ENCODE results near the gene TRANK1.
"Not testable (repeated sequence)": the region's sequence is repeated elsewhere in the genome, so short reads cannot be mapped to it uniquely, and the experiment has no call there.

TRANK1 gene

GRCh38 chr3:36957063-36957462 lies 12.2 kb upstream of the TRANK1 start:
- no peak for DNase-seq

DNA sequence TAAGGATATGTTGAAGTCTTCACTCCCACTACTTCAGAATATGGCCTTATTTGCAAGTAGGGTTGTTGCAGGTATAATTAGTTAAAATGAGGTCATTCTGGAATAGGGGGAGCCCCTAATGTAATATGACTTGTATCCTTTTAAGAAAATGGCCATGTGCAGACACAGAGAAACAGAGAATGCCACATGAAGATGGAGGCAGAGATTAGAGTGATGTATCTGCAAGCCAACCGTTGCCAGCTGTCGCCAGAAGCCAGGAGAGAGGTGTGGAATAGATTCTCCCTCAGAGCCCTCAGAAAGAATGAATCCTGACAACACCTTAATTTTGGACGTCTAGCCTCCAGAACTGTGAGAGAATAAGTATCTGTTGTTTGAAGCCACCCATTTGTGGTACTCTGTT lies 11.3 kb upstream of the TRANK1 start:
- DNase-seq: no peak

GRCh38 chr3:36954452-36955134 lies 9.7 kb upstream of the TRANK1 start:
- DNase-seq: no peak

DNA sequence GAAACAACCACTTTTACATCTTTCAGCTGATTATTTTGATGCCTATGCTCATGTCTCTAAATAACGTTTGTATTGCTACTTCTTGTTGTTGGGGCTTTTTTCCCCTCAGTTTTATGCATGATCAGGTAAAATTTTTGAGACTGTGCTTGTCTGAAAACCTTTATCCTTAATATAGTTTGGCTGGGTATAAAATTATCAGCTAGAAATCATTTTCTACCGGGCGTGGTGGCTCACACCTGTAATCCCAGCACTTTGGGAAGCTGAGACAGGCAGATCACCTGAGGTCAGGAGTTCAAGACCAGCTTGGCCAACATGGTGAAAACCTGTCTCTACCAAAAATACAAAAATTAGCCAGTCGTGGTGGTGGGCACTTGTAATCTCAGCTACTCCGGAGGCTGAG lies 3.0 kb upstream of the TRANK1 start:
- not testable (repeated sequence) for DNase-seq

DNA sequence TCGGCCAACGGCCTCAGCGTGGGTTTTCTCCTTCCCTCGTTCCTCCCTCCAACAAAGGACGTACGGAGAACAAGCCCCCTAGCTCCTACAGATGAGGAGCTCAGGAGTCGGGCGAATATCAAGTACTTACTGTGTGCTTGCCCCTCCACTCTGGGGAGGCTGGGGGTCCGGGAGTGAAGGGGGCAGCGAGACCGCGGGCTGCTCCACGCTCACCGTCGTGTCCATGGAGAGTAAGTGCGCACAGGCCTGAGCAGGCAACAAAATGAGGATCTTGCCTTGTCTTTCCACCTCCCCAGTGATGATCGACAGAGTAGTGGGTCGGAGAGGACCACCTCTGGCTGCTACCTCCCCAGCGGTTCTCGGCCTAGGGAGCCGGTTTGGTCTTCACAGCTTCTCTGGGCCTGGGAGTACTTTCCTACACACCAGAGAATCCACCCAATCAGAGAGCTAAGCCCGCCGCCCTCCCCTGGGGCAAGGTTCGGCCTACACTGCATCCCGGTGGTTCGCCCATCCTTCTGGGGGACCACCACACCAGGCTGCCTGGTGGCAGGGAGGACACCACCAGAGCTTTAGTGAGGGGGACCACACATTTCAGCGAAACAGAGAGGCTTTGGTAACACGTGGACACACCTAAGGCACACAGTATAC lies 603 bp upstream of the TRANK1 start:
- no peak for DNase-seq

- DNase-seq: peak; percentile 4 to 15
Observed at GRCh38 chr3:36944012-36944640, 728 bp downstream of the TRANK1 start.

- DNase-seq: no peak
Observed at GRCh38 chr3:36943601-36944000, 1.3 kb downstream of the TRANK1 start.

DNA sequence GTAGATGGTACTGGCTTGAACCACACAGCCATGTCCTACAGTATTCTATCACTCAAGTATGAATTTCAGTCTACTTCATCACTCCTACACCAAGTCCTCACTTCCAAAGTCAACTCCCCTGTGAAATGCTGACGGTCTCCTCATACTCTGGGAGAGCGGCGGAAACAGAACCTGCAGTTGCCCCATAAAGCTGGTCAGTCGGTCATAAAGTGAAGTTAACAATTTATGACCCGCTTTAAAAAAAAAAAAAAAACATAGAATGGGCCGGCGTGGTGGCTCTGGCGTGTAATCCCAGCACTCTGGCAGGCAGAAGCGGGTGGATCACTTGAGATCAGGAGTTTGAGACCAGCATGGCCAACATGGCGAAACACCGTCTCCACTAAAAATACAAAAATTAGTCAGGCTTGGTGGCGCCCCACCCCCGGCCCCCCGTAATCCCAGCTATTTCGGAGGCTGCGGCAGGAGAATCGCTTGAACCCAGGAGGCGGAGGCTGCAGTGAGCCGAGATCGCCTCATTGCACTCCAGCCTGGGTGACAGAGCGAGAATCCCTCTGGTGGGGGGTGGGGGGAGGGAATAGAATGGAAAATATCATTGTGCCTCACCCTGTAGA lies 2.1 kb downstream of the TRANK1 start:
- no peak for DNase-seq

- no peak for DNase-seq
Observed at GRCh38 chr3:36941658-36942057, 3.2 kb downstream of the TRANK1 start.

- no peak for DNase-seq
Observed at GRCh38 chr3:36941162-36941561, 3.7 kb downstream of the TRANK1 start.

- no peak for DNase-seq
Observed at GRCh38 chr3:36937492-36937891, 7.4 kb downstream of the TRANK1 start.

DNA sequence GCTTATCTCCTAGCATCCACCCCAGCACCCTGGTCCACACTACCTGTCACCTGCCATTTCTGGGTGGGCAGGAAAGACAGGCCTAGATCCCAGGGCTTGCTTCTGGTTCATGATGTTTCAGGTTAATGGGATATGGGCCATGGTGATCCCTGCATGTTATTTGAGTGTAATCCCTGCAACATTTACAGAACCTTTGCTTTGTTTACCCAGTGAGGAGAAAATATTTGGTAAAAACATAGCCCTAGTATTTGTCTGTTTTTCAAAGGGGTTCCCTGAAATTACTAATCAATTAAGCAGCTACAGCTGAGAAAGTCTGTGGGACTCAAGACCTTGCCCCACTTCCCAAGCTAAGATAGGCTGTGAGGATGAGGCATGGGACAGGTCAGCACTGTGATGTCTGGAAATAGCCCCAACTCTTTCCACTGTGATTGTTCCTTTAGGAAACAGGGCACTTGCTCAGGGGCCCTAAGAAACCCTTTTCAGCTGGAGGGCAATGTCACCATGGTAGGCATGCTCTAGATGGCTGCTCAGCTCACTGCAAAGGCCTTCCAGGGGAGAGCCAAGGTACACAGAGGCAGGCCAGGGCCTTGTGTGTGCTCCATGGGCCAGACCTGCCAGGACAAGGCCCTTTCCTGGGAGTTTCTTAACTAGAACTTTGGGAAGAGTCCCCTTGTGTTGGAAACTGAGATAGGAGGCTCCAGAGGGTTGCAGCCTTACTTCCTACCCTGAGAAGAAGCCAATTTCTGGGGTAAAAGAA lies 11.1 kb downstream of the TRANK1 start:
- DNase-seq: no peak

- DNase-seq: not testable (repeated sequence)
Observed at GRCh38 chr3:36931424-36931823, 13.4 kb downstream of the TRANK1 start.

DNA sequence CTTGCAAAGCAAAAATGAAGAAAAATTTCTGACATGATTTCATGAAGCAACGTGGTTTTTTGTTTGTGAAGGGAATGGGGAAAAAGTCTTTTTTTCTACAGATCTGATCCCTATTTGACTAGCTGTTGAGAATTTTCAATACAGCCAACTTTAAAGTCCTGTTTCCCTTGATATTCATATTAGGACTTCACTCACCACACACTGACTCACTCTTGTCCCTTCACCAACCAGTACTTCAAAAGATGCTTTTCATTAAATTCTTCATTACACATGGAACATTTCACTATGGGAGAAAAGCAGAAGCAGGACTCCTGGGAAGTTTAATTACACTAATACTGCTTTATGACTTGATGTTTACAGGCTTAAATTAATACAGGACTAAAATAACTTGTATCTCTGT lies 16.6 kb downstream of the TRANK1 start:
- no peak for DNase-seq

DNA sequence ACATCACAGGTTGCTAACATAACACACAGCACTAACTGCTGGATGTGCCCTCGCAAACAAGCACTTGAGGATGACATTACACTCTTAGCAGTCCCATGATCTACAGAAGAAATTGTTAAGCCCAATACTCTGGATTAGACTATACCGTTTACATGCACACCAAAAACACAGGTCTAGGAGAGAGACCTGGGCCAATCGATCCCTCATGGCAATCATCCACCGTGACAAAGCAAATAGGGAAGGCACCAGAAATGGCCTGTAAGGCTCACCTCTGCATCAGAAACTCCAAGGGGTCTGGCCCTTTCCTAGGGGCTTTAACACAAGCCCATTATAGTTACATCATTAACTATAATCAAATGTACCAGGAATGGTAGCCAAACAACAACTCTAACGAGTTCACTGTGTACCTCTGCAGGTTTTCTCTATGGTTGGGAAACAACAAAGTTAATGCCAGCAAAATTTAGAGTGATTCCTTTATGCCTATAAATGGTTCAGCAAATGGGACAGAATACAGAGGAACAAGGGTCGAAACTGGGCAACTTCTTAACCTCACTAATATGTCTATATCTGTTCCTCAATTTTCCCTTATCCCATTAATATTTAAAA lies 18.5 kb downstream of the TRANK1 start:
- DNase-seq: no peak

DNA sequence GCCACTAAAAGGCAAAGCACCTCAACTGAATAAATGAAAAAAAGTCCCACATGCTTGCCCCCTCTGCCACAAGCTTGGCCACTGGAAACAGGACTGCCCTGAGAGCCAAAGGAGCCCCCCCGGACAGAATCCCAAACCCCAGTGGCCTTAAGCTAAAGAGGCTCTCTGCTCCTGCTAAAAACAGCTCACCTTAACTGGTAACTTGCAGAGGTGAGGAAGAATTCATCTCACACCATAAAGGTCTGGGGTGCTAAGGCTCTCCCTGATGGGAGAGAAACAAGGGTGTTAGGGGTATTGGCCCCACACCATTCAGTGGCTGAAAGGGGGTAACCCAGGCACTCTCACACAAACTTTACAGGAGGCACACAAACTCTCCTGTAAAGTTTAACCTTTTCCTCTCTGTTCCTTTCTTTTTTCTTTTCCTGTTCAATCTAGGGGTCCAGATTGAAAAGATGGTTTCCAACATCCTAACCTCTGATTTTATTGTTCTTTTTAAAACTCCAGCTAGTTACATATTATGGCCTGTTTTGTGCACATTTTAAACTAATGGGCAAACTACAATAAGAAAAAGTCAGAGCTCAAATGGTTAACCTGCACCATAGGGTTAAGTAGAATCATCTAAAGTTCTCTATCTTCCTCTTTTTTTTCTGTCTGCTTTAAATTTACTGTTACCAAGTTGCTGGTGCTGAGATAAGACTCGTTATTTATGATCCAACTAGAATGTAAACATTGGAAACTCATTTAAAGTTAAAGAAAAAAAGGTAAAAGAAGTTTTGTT lies 19.9 kb downstream of the TRANK1 start:
- no peak for DNase-seq

DNA sequence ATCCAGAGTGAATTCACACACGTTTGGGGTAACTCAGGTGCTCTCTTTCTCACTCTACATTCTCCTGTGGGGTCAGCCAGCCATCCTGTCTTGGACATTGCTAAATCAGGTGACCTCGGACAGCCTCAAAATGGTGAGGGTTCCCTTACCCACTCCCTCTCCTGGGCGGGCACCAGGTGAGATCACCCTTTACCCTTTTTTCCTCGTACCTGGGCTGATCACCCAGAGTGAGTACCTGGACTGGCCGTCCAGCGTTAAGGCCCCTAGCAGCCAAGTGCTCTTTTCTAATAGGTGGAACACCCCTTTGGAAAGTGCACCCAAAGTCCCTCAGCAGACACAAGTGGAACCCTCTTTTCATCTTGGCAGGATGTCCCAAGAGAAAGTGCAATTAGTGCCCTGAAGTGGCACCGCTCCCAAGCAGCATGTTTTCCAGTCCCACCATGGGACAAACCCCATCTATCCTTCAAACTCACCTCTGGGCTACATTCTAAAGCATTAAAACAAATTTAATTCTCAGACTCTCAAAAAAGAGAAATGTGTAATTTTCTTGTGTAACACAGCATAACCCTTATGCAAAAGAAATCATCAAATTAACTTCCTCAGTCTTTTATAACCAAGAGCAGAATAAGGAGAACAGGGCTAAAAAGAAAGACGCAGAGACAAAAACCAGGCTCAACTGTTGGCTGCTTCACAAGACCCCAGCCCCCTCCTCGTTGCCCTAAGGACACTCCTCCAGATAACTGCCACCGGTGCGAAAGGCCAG lies 20.7 kb downstream of the TRANK1 start:
- DNase-seq: no peak

DNA sequence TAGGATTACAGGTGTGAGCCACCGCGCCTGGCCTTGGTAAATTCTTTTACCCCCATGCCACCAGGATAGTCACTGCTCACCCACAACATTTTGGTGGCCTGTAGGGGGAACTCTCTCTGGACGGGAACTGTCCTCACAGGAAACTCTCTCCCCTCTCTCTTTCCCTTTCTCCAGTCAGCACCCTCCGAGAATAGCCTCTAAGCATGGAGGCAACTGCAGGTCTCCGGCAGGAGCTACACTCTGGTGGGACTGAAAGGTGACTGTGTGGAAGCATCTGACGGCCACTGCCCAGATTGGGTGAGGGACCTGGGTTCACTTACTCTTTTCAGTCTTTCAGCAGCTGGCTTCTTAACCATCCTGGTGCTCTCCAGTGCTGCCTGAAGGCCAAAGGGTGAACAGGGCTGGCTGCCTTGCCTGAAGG lies 21.3 kb downstream of the TRANK1 start:
- no peak for DNase-seq

DNA sequence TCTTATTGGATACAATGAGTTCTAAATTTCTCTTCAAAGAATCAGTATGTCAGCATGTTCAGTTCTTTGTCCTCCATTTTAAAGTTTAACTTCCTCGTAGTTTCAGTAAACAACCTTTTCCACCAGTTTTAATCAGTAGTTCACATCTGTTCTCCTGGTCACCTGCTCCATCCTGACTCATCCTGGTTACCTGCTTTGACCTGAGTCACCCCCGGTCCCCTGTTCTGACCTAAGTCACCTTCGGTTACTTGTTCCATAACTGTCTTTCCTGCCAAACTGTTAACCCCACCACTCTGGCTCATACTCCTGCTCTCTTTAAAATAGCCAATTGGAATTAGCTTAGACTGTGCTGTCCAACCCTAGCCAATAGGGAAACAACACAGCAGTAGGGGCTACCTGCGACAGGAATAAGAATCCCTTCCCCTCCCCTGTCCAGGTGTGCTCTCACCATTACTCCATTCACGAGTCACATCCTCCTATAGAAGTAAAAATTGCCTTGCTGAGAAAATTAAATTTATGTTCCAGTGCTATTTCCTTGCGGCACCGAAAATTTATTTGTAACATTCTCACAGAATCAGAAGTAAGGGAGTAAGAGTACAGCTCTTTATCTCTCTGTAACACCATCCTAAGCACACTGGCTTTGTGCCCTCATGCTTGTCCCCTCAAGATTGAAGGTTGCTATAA lies 23.8 kb downstream of the TRANK1 start:
- no peak for DNase-seq

- no peak for DNase-seq
Observed at GRCh38 chr3:36919439-36920160, 25.3 kb downstream of the TRANK1 start.
